HepG2 (cell line): ENCODE data around the gene NFKBIL1. TPM values are rescaled to one million over a fixed set of nuclear protein-coding genes. Genes with fewer than 3 reads are reported as not detected.

ENCODE experiments used
- BRD4 ChIP-seq: sonication (generic); formaldehyde crosslinking; IDR thresholded peaks from 2 replicates; pipeline ENCODE4 v1.4.0; 2020; ENCODE audit warnings: missing genetic modification reagents
- MTERF4 ChIP-seq: sonication (generic); formaldehyde crosslinking; IDR thresholded peaks from 2 replicates; pipeline ENCODE4 v1.8.0; 2023; ENCODE audit warnings: mild to moderate bottlenecking, missing genetic modification reagents
- NCOA5 ChIP-seq: sonication (generic); formaldehyde crosslinking; IDR thresholded peaks from 2 replicates; pipeline ENCODE4 v1.4.0; 2020; ENCODE audit warnings: missing genetic modification reagents
- NFATC3 ChIP-seq: sonication (generic); formaldehyde crosslinking; IDR thresholded peaks from 2 replicates; pipeline ENCODE4 v1.5.1; 2020; ENCODE audit warnings: mild to moderate bottlenecking, missing genetic modification reagents
- NR2C2 ChIP-seq: sonication (generic); formaldehyde crosslinking; IDR thresholded peaks from 2 replicates; pipeline ENCODE4 v1.4.0; 2020; ENCODE audit warnings: missing genetic modification reagents, mild to moderate bottlenecking, moderate library complexity, borderline replicate concordance
- POLR2AphosphoS2 ChIP-seq: IDR thresholded peaks from 2 replicates; pipeline ENCODE4 v1.6.1; 2011; ENCODE audit warnings: low read depth, low read length, improper control_type of control experiment
- SOX6 ChIP-seq, 2 experiments: fragments of 450-650 bp in 1 of 2; sonication (generic) in 1 of 2; formaldehyde crosslinking in 1 of 2; IDR thresholded peaks; 2 replicates each; pipeline versions ENCODE4 v1.4.0 to v1.6.1; 2017 to 2020; ENCODE audit warnings: antibody characterized with exemption in 1 of 2, mild to moderate bottlenecking in 1 of 2, missing genetic modification reagents in 1 of 2
- ZBTB49 ChIP-seq: sonication (generic); formaldehyde crosslinking; IDR thresholded peaks from 2 replicates; pipeline ENCODE4 v1.4.0; 2020; ENCODE audit warnings: missing genetic modification reagents, borderline replicate concordance
- ZFX ChIP-seq: sonication (generic); formaldehyde crosslinking; IDR thresholded peaks from 2 replicates; pipeline ENCODE4 v1.4.0; 2020; ENCODE audit warnings: mild to moderate bottlenecking, low read depth, missing genetic modification reagents, moderate library complexity
- ZNF101 ChIP-seq: sonication (generic); formaldehyde crosslinking; IDR thresholded peaks from 2 replicates; pipeline ENCODE4 v1.4.0; 2020; ENCODE audit warnings: mild to moderate bottlenecking, low read depth, missing genetic modification reagents, borderline replicate concordance
- ZNF318 ChIP-seq: sonication (generic); formaldehyde crosslinking; IDR thresholded peaks from 2 replicates; pipeline ENCODE4 v1.4.0; 2020; ENCODE audit warnings: mild to moderate bottlenecking, missing genetic modification reagents
- ZNF501 ChIP-seq: sonication (generic); formaldehyde crosslinking; IDR thresholded peaks from 2 replicates; pipeline ENCODE4 v1.5.1; 2020; ENCODE audit warnings: mild to moderate bottlenecking, moderate library complexity, missing genetic modification reagents
- ZNF512B ChIP-seq: sonication (generic); formaldehyde crosslinking; IDR thresholded peaks from 2 replicates; pipeline ENCODE4 v1.5.1; 2020; ENCODE audit warnings: missing genetic modification reagents, mild to moderate bottlenecking, borderline replicate concordance
- ZNF619 ChIP-seq: sonication (generic); formaldehyde crosslinking; IDR thresholded peaks from 2 replicates; pipeline ENCODE4 v1.4.0; 2020; ENCODE audit warnings: mild to moderate bottlenecking, missing genetic modification reagents
- ZNF839 ChIP-seq: sonication (generic); formaldehyde crosslinking; IDR thresholded peaks from 2 replicates; pipeline ENCODE4 v1.4.0; 2020; ENCODE audit warnings: missing genetic modification reagents, mild to moderate bottlenecking, borderline replicate concordance
- polyA plus RNA-seq, 8 experiments: library from polyadenylated mRNA; depleted of rRNA in 3 of 8; stranded (reverse) in 7 of 8; unstranded in 1 of 8; fragments of >200 nt; fragmentation: Illumina TruSeq in 4 of 8; extraction: Trizol in 4 of 8; gene quantifications; 2 replicates each; pipeline versions ENCODE4 v1.2.1 to v1.2.3, GENCODE V29; 2011 to 2016; ENCODE audit warnings: low read depth in 4 of 8, missing spikeins in 1 of 8, mixed read lengths in 1 of 8; ENCODE audit not compliant: insufficient read depth in 1 of 8
- total RNA-seq, 5 experiments: library from RNA; depleted of rRNA; stranded (reverse); fragments of >200 nt; fragmentation: Illumina TruSeq; extraction: Trizol; gene quantifications; 2 replicates each; pipeline ENCODE4 v1.2.3, GENCODE V29; 2016; ENCODE audit warnings: low read depth in 1 of 5

NFKBIL1 gene
- total and polyA plus RNA-seq, 2 of the 13 experiments (the other 11 are each of a cell fraction or from before 2014, with no cell fraction given), result 9.7 to 19.5 TPM

- TF ChIP-seq ZBTB49 (CRISPR knock-in tag) (no peak), ZNF101 (CRISPR knock-in tag) (no peak), NFATC3 (CRISPR knock-in tag) (no peak), ZFX (CRISPR knock-in tag) (no peak), BRD4 (CRISPR knock-in tag) (no peak), ZNF318 (CRISPR knock-in tag) (no peak), MTERF4 (CRISPR knock-in tag) (no peak), ZNF501 (CRISPR knock-in tag) (no peak), ZNF839 (CRISPR knock-in tag) (no peak), NR2C2 (CRISPR knock-in tag) (no peak), ZNF512B (CRISPR knock-in tag) (no peak), NCOA5 (CRISPR knock-in tag) (no peak), POLR2AphosphoS2 (peak; percentile 72; the same call in 1 of the 2 replicates), ZNF619 (CRISPR knock-in tag) (no peak), SOX6 (IDR thresholded peaks at IDR 0.05) (no peak), SOX6 (CRISPR knock-in tag; IDR thresholded peaks at IDR 0.05) (no peak)
Observed at GRCh38 chr6:31534521-31535040, 12.8 kb upstream of the NFKBIL1 start (continued).
